IMR-90 (cell line): ENCODE data around the gene ST7. TPM values are rescaled to one million over a fixed set of nuclear protein-coding genes. Genes with fewer than 3 reads are reported as not detected.

Experiments
- ATAC-seq: fragments of 200-7000 bp; cut with Tn5 transposase; 2 replicates; pipeline ENCODE4 v1.9.1; 2020; ENCODE audit warnings: low read depth, mild to moderate bottlenecking, moderate library complexity
- BruUV-seq: library from RNA; stranded (reverse); fragments of 400-500 nt; replicated peaks from 2 replicates; lab custom pipeline; 2021; lab: Mats Ljungman, UMichigan
- CTCF ChIA-PET: fragments of 300-600 bp; formaldehyde crosslinking; extraction: SDS; loops from one replicate; lab custom pipeline; 2021; ENCODE audit warnings: antibody characterized with exemption; lab: Yijun Ruan, JAX
- POLR2A ChIA-PET: fragments of 300-600 bp; sonication (Branson Sonifier 250); formaldehyde crosslinking; loops from one replicate; lab custom pipeline; 2022; ENCODE audit warnings: antibody characterized with exemption; ENCODE audit not compliant: unreplicated experiment; lab: Charles Lee
- DNase-seq: peaks from one replicate; pipeline ENCODE4 v3.0.0; 2013
- H2AFZ ChIP-seq: replicated peaks from 2 replicates; pipeline ENCODE3; 2013; ENCODE audit warnings: low read length, mild to moderate bottlenecking; ENCODE audit not compliant: poor library complexity
- H2AK5ac ChIP-seq: 2 replicates; pipeline ENCODE4 v1.6.1; 2013; ENCODE audit warnings: low read depth, low read length, inconsistent platforms
- H2AK9ac ChIP-seq: replicated peaks from 2 replicates; pipeline ENCODE3; 2013; ENCODE audit warnings: mild to moderate bottlenecking, low read depth, low read length, moderate library complexity; ENCODE audit not compliant: poor library complexity
- H2BK120ac ChIP-seq: 2 replicates; pipeline ENCODE4 v1.6.1; 2013; ENCODE audit warnings: low read depth, low read length, inconsistent platforms
- H2BK15ac ChIP-seq: 3 replicates; pipeline ENCODE4 v1.6.1; 2013; ENCODE audit warnings: low read depth, low read length, inconsistent platforms
- H2BK20ac ChIP-seq: 2 replicates; pipeline ENCODE4 v1.6.1; 2013; ENCODE audit warnings: low read depth, mild to moderate bottlenecking, inconsistent platforms, low read length, moderate library complexity
- H2BK5ac ChIP-seq: 2 replicates; pipeline ENCODE4 v1.6.1; 2013; ENCODE audit warnings: mild to moderate bottlenecking, low read depth, low read length, inconsistent platforms; ENCODE audit not compliant: poor library complexity, severe bottlenecking
- H3K14ac ChIP-seq: replicated peaks from 2 replicates; pipeline ENCODE4 v1.6.1; 2013; ENCODE audit warnings: low read depth, low read length, inconsistent platforms
- H3K18ac ChIP-seq: 2 replicates; pipeline ENCODE4 v1.6.1; 2013; ENCODE audit warnings: low read depth, low read length, control low read depth
- H3K23ac ChIP-seq: 2 replicates; pipeline ENCODE4 v1.6.1; 2013; ENCODE audit warnings: low read depth, low read length, inconsistent platforms
- H3K27ac ChIP-seq: 2 replicates; pipeline ENCODE4 v1.5.1; 2013; ENCODE audit warnings: mild to moderate bottlenecking, control low read depth, low read length; ENCODE audit not compliant: insufficient read depth
- H3K27me3 ChIP-seq: 2 replicates; pipeline ENCODE4 v1.6.1; 2013; ENCODE audit warnings: low read length; ENCODE audit not compliant: control insufficient read depth, insufficient read depth
- H3K36me3 ChIP-seq: 2 replicates; pipeline ENCODE4 v1.6.1; 2013; ENCODE audit warnings: low read length, mixed read lengths; ENCODE audit not compliant: control insufficient read depth, insufficient read depth
- H3K4ac ChIP-seq: 2 replicates; pipeline ENCODE4 v1.6.1; 2013; ENCODE audit warnings: low read depth, low read length, inconsistent platforms
- H3K4me1 ChIP-seq: 2 replicates; pipeline ENCODE4 v1.6.1; 2013; ENCODE audit warnings: low read length, mixed read lengths; ENCODE audit not compliant: control insufficient read depth, insufficient read depth
- H3K4me2 ChIP-seq: 2 replicates; pipeline ENCODE4 v1.6.1; 2013; ENCODE audit warnings: low read depth, mild to moderate bottlenecking, control low read depth, low read length, moderate library complexity
- H3K4me3 ChIP-seq: 2 replicates; pipeline ENCODE4 v1.5.1; 2013; ENCODE audit warnings: low read depth, mild to moderate bottlenecking, control low read depth, low read length, moderate library complexity; ENCODE audit not compliant: insufficient read depth
- H3K56ac ChIP-seq: 2 replicates; pipeline ENCODE4 v1.6.1; 2013; ENCODE audit warnings: low read length, inconsistent platforms; ENCODE audit not compliant: insufficient read depth; ENCODE audit errors: extremely low read depth
- H3K79me1 ChIP-seq, 2 experiments: 2 replicates each; pipeline ENCODE4 v1.6.1; 2013; ENCODE audit warnings: low read length in 2 of 2, inconsistent platforms in 1 of 2, low read depth in 1 of 2
- H3K9ac ChIP-seq: 2 replicates; pipeline ENCODE4 v1.6.1; 2013; ENCODE audit warnings: low read depth, low read length, control low read depth
- H3K9me1 ChIP-seq: 2 replicates; pipeline ENCODE4 v1.6.1; 2013; ENCODE audit warnings: low read length, inconsistent platforms; ENCODE audit not compliant: insufficient read depth
- H3K9me3 ChIP-seq: 2 replicates; pipeline ENCODE4 v1.6.1; 2013; ENCODE audit warnings: low read length; ENCODE audit not compliant: control insufficient read depth, insufficient read depth
- H4K20me1 ChIP-seq: 2 replicates; pipeline ENCODE4 v1.6.1; 2013; ENCODE audit warnings: low read length, inconsistent platforms; ENCODE audit not compliant: insufficient read depth
- H4K5ac ChIP-seq: 2 replicates; pipeline ENCODE4 v1.6.1; 2013; ENCODE audit warnings: mild to moderate bottlenecking, low read depth, low read length, control low read depth
- H4K8ac ChIP-seq, 2 experiments: 2 replicates each; pipeline ENCODE4 v1.6.1; 2013; ENCODE audit warnings: low read depth in 2 of 2, low read length in 2 of 2, control low read depth in 1 of 2, inconsistent platforms in 1 of 2
- H4K91ac ChIP-seq: 2 replicates; pipeline ENCODE4 v1.6.1; 2013; ENCODE audit warnings: low read depth, low read length, inconsistent platforms; ENCODE audit not compliant: insufficient read depth
- BHLHE40 ChIP-seq: fragments of 150-350 bp; IDR thresholded peaks from 2 replicates; pipeline ENCODE4 v1.6.1; 2016; ENCODE audit warnings: mild to moderate bottlenecking, low read depth, low read length
- CEBPB ChIP-seq: IDR thresholded peaks from 2 replicates; pipeline ENCODE4 v1.6.1; 2012; ENCODE audit warnings: low read depth, low read length, improper control_type of control experiment
- CHD1 ChIP-seq: IDR thresholded peaks from 2 replicates; pipeline ENCODE4 v1.6.1; 2012; ENCODE audit warnings: low read depth, low read length, improper control_type of control experiment
- ELK1 ChIP-seq: fragments of 150-350 bp; IDR thresholded peaks from 2 replicates; pipeline ENCODE4 v1.6.1; 2016; ENCODE audit warnings: low read depth, mild to moderate bottlenecking, low read length, moderate library complexity, borderline replicate concordance
- FOS ChIP-seq: fragments of 150-350 bp; IDR thresholded peaks from 2 replicates; pipeline ENCODE4 v1.6.1; 2016; ENCODE audit warnings: low read depth, low read length
- MAFK ChIP-seq: IDR thresholded peaks from 2 replicates; pipeline ENCODE4 v1.6.1; 2012; ENCODE audit warnings: low read depth, low read length, improper control_type of control experiment
- MAZ ChIP-seq: IDR thresholded peaks from 2 replicates; pipeline ENCODE4 v1.6.1; 2012; ENCODE audit warnings: low read depth, mild to moderate bottlenecking, low read length, improper control_type of control experiment, moderate library complexity, borderline replicate concordance
- MXI1 ChIP-seq: IDR thresholded peaks from 2 replicates; pipeline ENCODE4 v1.6.1; 2012; ENCODE audit warnings: low read depth, mild to moderate bottlenecking, low read length, moderate library complexity, borderline replicate concordance
- NFE2L2 ChIP-seq: fragments of 150-350 bp; IDR thresholded peaks from 2 replicates; pipeline ENCODE4 v1.6.1; 2016; ENCODE audit warnings: low read depth, mild to moderate bottlenecking, low read length
- POLR2A ChIP-seq: IDR thresholded peaks from 2 replicates; pipeline ENCODE4 v1.6.1; 2012; ENCODE audit warnings: mild to moderate bottlenecking, low read depth, low read length
- RAD21 ChIP-seq: IDR thresholded peaks from 2 replicates; pipeline ENCODE4 v1.6.1; 2012; ENCODE audit warnings: low read length, improper control_type of control experiment
- RCOR1 ChIP-seq: IDR thresholded peaks from 2 replicates; pipeline ENCODE4 v1.6.1; 2012; ENCODE audit warnings: mild to moderate bottlenecking, low read length, improper control_type of control experiment; ENCODE audit not compliant: insufficient replicate concordance
- RFX5 ChIP-seq: IDR thresholded peaks from 2 replicates; pipeline ENCODE4 v1.8.0; 2012; ENCODE audit warnings: low read depth, mild to moderate bottlenecking, low read length, moderate library complexity
- SMC3 ChIP-seq: fragments of 150-350 bp; IDR thresholded peaks from 2 replicates; pipeline ENCODE4 v1.6.1; 2016; ENCODE audit warnings: low read depth, mild to moderate bottlenecking, antibody characterized with exemption, low read length, moderate library complexity
- WGBS, 2 experiments: methylation state at CpG; one replicate each; pipeline versions ENCODE4 v1.1.5 to v1.1.7; 2013; ENCODE audit warnings: missing lambda C conversion rate in 2 of 2; ENCODE audit not compliant: insufficient read length in 1 of 2; ENCODE audit errors: extremely low coverage in 2 of 2; 5-methylcytosine and 5-hydroxymethylcytosine counted together
- dilution Hi-C: fragments of 300-500 bp; cut with HindIII; formaldehyde crosslinking; loops from one replicate; pipeline ENCODE4 v1.14.3; 2018; ENCODE audit warnings: low sequenced_read_pairs; ENCODE audit not compliant: unreplicated experiment
- in situ Hi-C: fragments of 300-500 bp; cut with MboI; formaldehyde crosslinking; loops from 3 replicates; pipeline ENCODE4 v1.14.3; 2019; ENCODE audit warnings: low sequenced_read_pairs, inconsistent platforms, mixed read lengths
- intact Hi-C: fragments of 100-400 bp; cut with micrococcal nuclease; formaldehyde crosslinking; loops from 2 replicates; pipeline ENCODE4 v1.10.0; 2022
- polyA plus RNA-seq, 3 experiments: library from polyadenylated mRNA; depleted of rRNA; stranded (reverse); fragments of >200 nt; gene quantifications; 2 replicates each; pipeline ENCODE4 v1.2.3, GENCODE V29; 2012; ENCODE audit warnings: low replicate concordance in 1 of 3
- total RNA-seq: library from RNA; depleted of rRNA; stranded (reverse); fragments of >200 nt; gene quantifications from 2 replicates; pipeline ENCODE4 v1.2.3, GENCODE V29; 2012

The ST7 gene
- total and polyA plus RNA-seq, 2 of the 4 experiments (the other 2 are of a cell fraction) = 18.6 to 26.0 TPM

DNA sequence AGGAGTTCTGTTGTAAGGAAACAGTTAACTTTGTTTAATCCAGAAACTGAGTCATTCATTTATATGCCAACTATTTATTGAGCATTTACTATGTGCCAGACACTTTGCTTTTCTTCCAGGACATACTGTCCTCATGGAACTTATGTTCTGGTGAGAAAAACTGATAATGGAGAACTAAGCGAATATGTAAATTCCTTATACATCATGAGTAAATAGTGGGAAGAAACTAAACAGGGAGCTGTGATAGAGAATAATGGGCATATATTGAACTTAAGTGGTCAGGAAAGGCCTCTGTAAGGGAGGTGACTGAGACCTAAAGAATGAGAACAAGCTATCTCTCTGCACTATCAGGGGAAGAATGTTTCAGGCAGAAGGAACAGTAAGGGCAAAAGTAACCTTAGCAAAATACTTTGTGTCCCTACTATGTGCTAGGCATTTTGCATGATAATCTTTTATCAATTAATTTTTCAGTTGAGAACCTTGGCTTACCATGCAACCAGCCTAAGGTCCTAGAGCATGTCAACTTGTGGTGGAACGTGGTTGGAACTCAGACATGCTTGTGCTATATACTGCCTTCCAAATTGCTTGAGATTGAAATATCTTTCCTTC is 45.4 kb downstream of the ST7 start:
- H2BK5ac ChIP-seq = peak overlapping the region; percentile 38
- no peak overlapping the region for H2BK120ac ChIP-seq
- no peak overlapping the region for H3K23ac ChIP-seq
- in situ Hi-C loops (no loop called here), intact Hi-C loops (no loop called here), dilution Hi-C loops (no loop called here)
- H2AFZ ChIP-seq = no peak overlapping the region
- no peak overlapping the region for H3K9ac ChIP-seq
- no peak overlapping the region; the same call in 1 of the 2 replicates for H3K27ac ChIP-seq
- no peak overlapping the region for H2AK9ac ChIP-seq
- TF ChIP-seq MAZ (no peak), RCOR1 (no peak), SMC3 (no peak), MAFK (no peak), CEBPB (no peak), RAD21 (no peak), RFX5 (no peak), ELK1 (no peak), MXI1 (no peak), FOS (no peak), POLR2A (no peak), NFE2L2 (no peak), CHD1 (no peak), BHLHE40 (no peak)
- no peak overlapping the region for H4K91ac ChIP-seq
- no CpG with 5 or more reads among the region's 2 CpGs for WGBS, 2 experiments
- DNase-seq (peak; percentile 29), ATAC-seq (peak; percentile 51)
- no peaks in the 10 kb centered on the region for H3K36me3 ChIP-seq
- no TSS peak for BruUV-seq
- H2AK5ac ChIP-seq = no peak overlapping the region
- 0 out of 2 replicates have a peak, but pooled peaks cover 3% of the 10 kb centered on the region for H3K9me3 ChIP-seq
- no peaks in the 10 kb centered on the region for H3K27me3 ChIP-seq
- no peaks in the 10 kb centered on the region for H3K9me1 ChIP-seq
- peak overlapping the region; percentile 43; the same call in 1 of the 2 replicates for H4K5ac ChIP-seq
- no peaks in the 10 kb centered on the region for H4K20me1 ChIP-seq
- no peak overlapping the region for H3K14ac ChIP-seq
- no peak overlapping the region for H3K56ac ChIP-seq
- H3K4me3 ChIP-seq = no peak overlapping the region
- H3K18ac ChIP-seq = peak overlapping the region; percentile 94; the same call in 1 of the 2 replicates
- H3K79me1 ChIP-seq = peaks cover 21 to 22% of the 10 kb centered on the region in 2 experiments
- ChIA-PET CTCF (interaction anchor here (1.1 to 1.2 kb wide), 2 partner anchors 10 to 15 kb away, joined by 3 to 4 read pairs; no protein-coding TSS in a partner anchor), POLR2A (no interaction called here)
- no peak overlapping the region for H2BK15ac ChIP-seq
- H4K8ac ChIP-seq = 0 out of 4 replicates have a peak overlapping the region, but pooled peaks of 1 of the 2 experiments have one; percentile 47
- H3K4me1 ChIP-seq = peaks cover 5% of the 10 kb centered on the region; the same call in 1 of the 2 replicates
- no peak overlapping the region for H2BK20ac ChIP-seq
- no peak overlapping the region for H3K4ac ChIP-seq
- peak overlapping the region; percentile 32; the same call in 1 of the 2 replicates for H3K4me2 ChIP-seq
